ENCODE results near the gene DGKA.

DNA sequence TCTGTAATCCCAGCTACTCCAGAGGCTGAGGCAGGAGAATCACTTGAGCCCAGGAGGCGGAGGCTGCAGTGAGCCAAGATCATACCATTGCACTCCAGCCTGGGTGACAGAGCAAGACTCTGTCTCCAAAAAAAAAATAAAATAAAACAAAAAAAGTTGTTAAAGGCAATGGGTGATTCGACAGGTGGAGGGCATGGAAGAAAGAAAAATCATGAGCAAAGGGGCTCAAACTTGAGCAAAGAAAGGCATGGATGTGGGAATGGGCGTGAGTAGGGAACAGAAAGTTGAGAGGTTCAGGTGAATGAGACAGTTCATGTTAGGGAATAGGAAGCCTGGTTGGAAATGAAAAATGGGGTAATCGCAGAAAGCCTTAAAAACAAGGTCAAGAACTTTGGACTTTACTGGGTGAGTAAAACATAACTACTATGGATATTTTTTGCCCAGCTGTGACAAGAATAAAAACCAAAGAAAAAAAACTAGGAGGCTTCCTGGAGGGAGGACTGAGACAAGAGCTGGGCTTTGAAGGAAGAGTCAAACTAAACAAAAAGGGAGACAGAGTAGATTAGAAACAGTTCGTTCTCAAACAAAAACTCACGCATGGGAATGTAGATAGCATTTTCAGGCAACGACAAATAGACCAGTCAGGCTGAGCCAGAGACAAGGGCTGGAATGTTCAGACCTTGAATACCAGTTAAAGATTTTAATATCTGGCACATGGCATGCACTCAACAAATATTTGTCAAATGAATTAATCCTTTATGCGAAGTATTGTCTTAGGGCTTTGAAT is 22.0 kb upstream of the DGKA start:
- TF ChIP-seq, protein P1, sequence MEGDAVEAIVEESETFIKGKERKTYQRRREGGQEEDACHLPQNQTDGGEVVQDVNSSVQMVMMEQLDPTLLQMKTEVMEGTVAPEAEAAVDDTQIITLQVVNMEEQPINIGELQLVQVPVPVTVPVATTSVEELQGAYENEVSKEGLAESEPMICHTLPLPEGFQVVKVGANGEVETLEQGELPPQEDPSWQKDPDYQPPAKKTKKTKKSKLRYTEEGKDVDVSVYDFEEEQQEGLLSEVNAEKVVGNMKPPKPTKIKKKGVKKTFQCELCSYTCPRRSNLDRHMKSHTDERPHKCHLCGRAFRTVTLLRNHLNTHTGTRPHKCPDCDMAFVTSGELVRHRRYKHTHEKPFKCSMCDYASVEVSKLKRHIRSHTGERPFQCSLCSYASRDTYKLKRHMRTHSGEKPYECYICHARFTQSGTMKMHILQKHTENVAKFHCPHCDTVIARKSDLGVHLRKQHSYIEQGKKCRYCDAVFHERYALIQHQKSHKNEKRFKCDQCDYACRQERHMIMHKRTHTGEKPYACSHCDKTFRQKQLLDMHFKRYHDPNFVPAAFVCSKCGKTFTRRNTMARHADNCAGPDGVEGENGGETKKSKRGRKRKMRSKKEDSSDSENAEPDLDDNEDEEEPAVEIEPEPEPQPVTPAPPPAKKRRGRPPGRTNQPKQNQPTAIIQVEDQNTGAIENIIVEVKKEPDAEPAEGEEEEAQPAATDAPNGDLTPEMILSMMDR (IDR thresholded peaks at IDR 0.05) = no peak
- TF ChIP-seq POLR2A (IDR thresholded peaks at IDR 0.05) = no peak
